ENCODE measurements around the gene TDRD10. TPM values are rescaled to one million over a fixed set of nuclear protein-coding genes. Genes with fewer than 3 reads are reported as not detected.

TDRD10 gene
- total RNA-seq, 4 donors from 2014 or later, result 5.6 to 9.9 (median 7.3) TPM

- peaks cover 60 to 65% of the 10 kb centered on the region in 2 donors for H3K36me3 ChIP-seq
- WGBS, 2 donors, result 75 to 81% methylated on average over 5 of the region's 5 CpGs
- no peaks in the 10 kb centered on the region for H3K27me3 ChIP-seq
- no peak overlapping the region for H3K4me3 ChIP-seq (replicated peaks in 1 of 3)
- peaks cover 8 to 15% of the 10 kb centered on the region in 2 donors for H3K4me1 ChIP-seq
- no peak overlapping the region for H3K27ac ChIP-seq
- no peaks in the 10 kb centered on the region for H3K9me3 ChIP-seq
- no peak for TF ChIP-seq POLR2A (IDR thresholded peaks at IDR 0.05)
- no peak for TF ChIP-seq CTCF (IDR thresholded peaks at IDR 0.05)
- intact Hi-C loops (cut with DNase I), result no loop called here
- DNase-seq, result no peak
These were observed 48.1 kb downstream of the TDRD10 start for GRCh38 chr1:154550070-154550469.

GRCh38 chr1:154550657-154551056 lies 48.6 kb downstream of the TDRD10 start:
- WGBS, 2 donors, result 67 to 76% methylated on average over 6 of the region's 6 CpGs
- no peak for TF ChIP-seq POLR2A (IDR thresholded peaks at IDR 0.05)
- no peak for TF ChIP-seq CTCF (IDR thresholded peaks at IDR 0.05)
- H3K4me3 ChIP-seq (replicated peaks in 1 of 3), result no peak overlapping the region
- H3K27me3 ChIP-seq, result no peaks in the 10 kb centered on the region
- H3K36me3 ChIP-seq, result peaks cover 66 to 68% of the 10 kb centered on the region in 2 donors
- intact Hi-C loops (cut with DNase I), result no loop called here
- H3K9me3 ChIP-seq, result no peaks in the 10 kb centered on the region
- H3K4me1 ChIP-seq, result peaks cover 8 to 16% of the 10 kb centered on the region in 2 donors
- H3K27ac ChIP-seq, result no peak overlapping the region
- DNase-seq, result no peak

- Histone ChIP-seq H3K36me3 (peaks cover 66 to 68% of the 10 kb centered on the region in 2 donors), H3K4me1 (peaks cover 15 to 24% of the 10 kb centered on the region in 2 donors), H3K27ac (peak overlapping the region in 2 of 3 donors; percentile 15 to 38), H3K27me3 (no peaks in the 10 kb centered on the region), H3K4me3 (replicated peaks in 1 of 3) (no peak overlapping the region), H3K9me3 (no peaks in the 10 kb centered on the region)
- intact Hi-C loops (cut with DNase I), result no loop called here
- TF ChIP-seq POLR2A (IDR thresholded peaks at IDR 0.05) (no peak), CTCF (IDR thresholded peaks at IDR 0.05) (no peak)
- WGBS, 2 donors, result 48% methylated on average over 3 of the region's 4 CpGs; no CpG with 5 or more reads in 1 of the 2 donors
- DNase-seq, result no peak
These were observed 49.5 kb downstream of the TDRD10 start for GRCh38 chr1:154551474-154551873.

- Histone ChIP-seq H3K4me3 (replicated peaks in 1 of 3) (no peak overlapping the region), H3K27me3 (no peaks in the 10 kb centered on the region), H3K4me1 (peaks cover 21 to 30% of the 10 kb centered on the region in 2 donors), H3K36me3 (peaks cover 66 to 68% of the 10 kb centered on the region in 2 donors), H3K27ac (peak overlapping the region in 2 of 3 donors; percentile 15 to 38), H3K9me3 (no peaks in the 10 kb centered on the region)
- peak; percentile 57 to 62 for DNase-seq
- no peak for TF ChIP-seq CTCF (IDR thresholded peaks at IDR 0.05)
- no peak for TF ChIP-seq POLR2A (IDR thresholded peaks at IDR 0.05)
- 38 to 48% methylated on average over 6 of the region's 6 CpGs for WGBS, 2 donors
- intact Hi-C loops (cut with DNase I), result no loop called here
These were observed 50.0 kb downstream of the TDRD10 start for GRCh38 chr1:154552036-154552435.

GRCh38 chr1:154553056-154554030 lies 51.3 kb downstream of the TDRD10 start:
- Histone ChIP-seq H3K27ac (no peak overlapping the region), H3K4me1 (peaks cover 28 to 36% of the 10 kb centered on the region in 2 donors), H3K4me3 (replicated peaks in 1 of 3) (no peak overlapping the region), H3K27me3 (no peaks in the 10 kb centered on the region), H3K36me3 (peaks cover 66 to 68% of the 10 kb centered on the region in 2 donors), H3K9me3 (no peaks in the 10 kb centered on the region)
- intact Hi-C loops (cut with DNase I), result no loop called here
- WGBS, 2 donors, result 73 to 82% methylated on average over 11 to 12 of the region's 12 CpGs
- DNase-seq, result no peak
- no peak for TF ChIP-seq CTCF (IDR thresholded peaks at IDR 0.05)
- no peak for TF ChIP-seq POLR2A (IDR thresholded peaks at IDR 0.05)
